Measurements from ENCODE around the gene ADAMTS17.

Gene ADAMTS17

GRCh38 chr15:100276506-100276905 is 65.3 kb downstream of the ADAMTS17 start:
- DNase-seq (ENCODE audit: low read depth): no peak

- no peak for DNase-seq (ENCODE audit: low read depth)
These were observed 66.1 kb downstream of the ADAMTS17 start for GRCh38 chr15:100275641-100276040.

GRCh38 chr15:100269831-100270230 is 71.9 kb downstream of the ADAMTS17 start:
- DNase-seq (ENCODE audit: low read depth): no peak

- no peak for DNase-seq (ENCODE audit: low read depth)
These were observed 75.6 kb downstream of the ADAMTS17 start for GRCh38 chr15:100266166-100266565.

- no peak for DNase-seq (ENCODE audit: low read depth)
These were observed 76.1 kb downstream of the ADAMTS17 start for GRCh38 chr15:100265641-100266035.

- DNase-seq (ENCODE audit: low read depth): no peak
These were observed 76.7 kb downstream of the ADAMTS17 start for GRCh38 chr15:100264994-100265640.

GRCh38 chr15:100263721-100264455 is 77.9 kb downstream of the ADAMTS17 start:
- no peak for DNase-seq (ENCODE audit: low read depth)

GRCh38 chr15:100263031-100263430 is 78.7 kb downstream of the ADAMTS17 start:
- no peak for DNase-seq (ENCODE audit: low read depth)

- DNase-seq (ENCODE audit: low read depth): no peak
These were observed 80.2 kb downstream of the ADAMTS17 start for GRCh38 chr15:100261302-100262240.

GRCh38 chr15:100259266-100259665 is 82.5 kb downstream of the ADAMTS17 start:
- DNase-seq (ENCODE audit: low read depth): no peak

- no peak for DNase-seq (ENCODE audit: low read depth)
These were observed 84.7 kb downstream of the ADAMTS17 start for GRCh38 chr15:100256970-100257650.

- no peak for DNase-seq (ENCODE audit: low read depth)
These were observed 85.4 kb downstream of the ADAMTS17 start for GRCh38 chr15:100256101-100256969.

- DNase-seq (ENCODE audit: low read depth): no peak
These were observed 86.1 kb downstream of the ADAMTS17 start for GRCh38 chr15:100255644-100256043.

GRCh38 chr15:100254691-100255090 is 87.1 kb downstream of the ADAMTS17 start:
- DNase-seq (ENCODE audit: low read depth): no peak

- no peak for DNase-seq (ENCODE audit: low read depth)
These were observed 87.5 kb downstream of the ADAMTS17 start for GRCh38 chr15:100254285-100254684.

GRCh38 chr15:100253640-100254039 is 88.1 kb downstream of the ADAMTS17 start:
- DNase-seq (ENCODE audit: low read depth): no peak

GRCh38 chr15:100252779-100253417 is 88.9 kb downstream of the ADAMTS17 start:
- DNase-seq (ENCODE audit: low read depth): no peak

- no peak for DNase-seq (ENCODE audit: low read depth)
These were observed 89.4 kb downstream of the ADAMTS17 start for GRCh38 chr15:100252359-100252758.

- DNase-seq (ENCODE audit: low read depth): no peak
These were observed 91.5 kb downstream of the ADAMTS17 start for GRCh38 chr15:100250176-100250800.

Measured in T-helper 22 cell (primary cell).